ENCODE data around the gene IFNW1.

DNA sequence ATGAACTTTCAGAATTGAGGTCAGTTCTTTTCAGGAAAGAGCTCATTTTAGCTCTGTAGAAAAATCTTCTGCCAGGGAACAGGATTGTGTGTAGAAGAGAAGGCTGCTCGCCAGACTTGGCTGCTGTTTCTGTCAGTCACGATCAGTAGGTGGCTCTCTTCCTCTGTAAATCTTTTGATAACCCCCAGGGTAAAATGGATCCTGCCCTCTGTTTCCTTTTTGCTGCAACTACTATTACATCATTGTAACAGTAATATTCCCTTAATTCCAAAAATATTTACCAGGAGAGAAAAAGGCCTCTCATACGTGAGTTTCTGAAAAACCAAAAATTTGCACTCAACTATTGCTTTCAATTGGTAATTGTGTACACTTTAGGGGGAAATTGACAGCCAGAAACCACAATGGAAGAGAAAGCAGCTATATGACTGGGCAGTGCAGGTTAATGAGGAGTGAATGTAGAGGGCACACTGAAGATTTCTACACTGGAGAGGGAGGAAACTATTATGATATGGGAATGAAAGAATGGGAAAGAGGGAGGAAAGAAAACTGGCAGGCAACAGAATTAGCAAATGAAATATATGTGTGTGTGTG, 12.5 kb upstream of the IFNW1 start:
- TF ChIP-seq EZH2 (IDR thresholded peaks at IDR 0.05; ENCODE audit: borderline replicate concordance) (no peak), EZH2phosphoT487 (IDR thresholded peaks at IDR 0.05; ENCODE audit: low read depth, severe bottlenecking, unreplicated experiment) (no peak)
